Measurements from ENCODE around the gene IFNG.

- no peak for TF ChIP-seq POLR2AphosphoS5 (IDR thresholded peaks at IDR 0.05; ENCODE audit: low read depth, low read length)
- TF ChIP-seq POLR2A (IDR thresholded peaks at IDR 0.05; ENCODE audit: low read depth, low read length), result no peak
- TF ChIP-seq TAF1 (IDR thresholded peaks at IDR 0.05; ENCODE audit: borderline replicate concordance, low read depth, low read length), result no peak
Observed at GRCh38 chr12:68156636-68157035, 2.9 kb downstream of the IFNG start.
